HG03039 (cell line): Measurements from ENCODE around the gene GABRG1.

ENCODE experiments used
- ATAC-seq: cut with Tn5 transposase; IDR thresholded peaks from one replicate; pipeline ENCODE4 v1.9.1; 2021; ENCODE audit warnings: mild to moderate bottlenecking, moderate library complexity; ENCODE audit not compliant: unreplicated experiment

The GABRG1 gene

DNA sequence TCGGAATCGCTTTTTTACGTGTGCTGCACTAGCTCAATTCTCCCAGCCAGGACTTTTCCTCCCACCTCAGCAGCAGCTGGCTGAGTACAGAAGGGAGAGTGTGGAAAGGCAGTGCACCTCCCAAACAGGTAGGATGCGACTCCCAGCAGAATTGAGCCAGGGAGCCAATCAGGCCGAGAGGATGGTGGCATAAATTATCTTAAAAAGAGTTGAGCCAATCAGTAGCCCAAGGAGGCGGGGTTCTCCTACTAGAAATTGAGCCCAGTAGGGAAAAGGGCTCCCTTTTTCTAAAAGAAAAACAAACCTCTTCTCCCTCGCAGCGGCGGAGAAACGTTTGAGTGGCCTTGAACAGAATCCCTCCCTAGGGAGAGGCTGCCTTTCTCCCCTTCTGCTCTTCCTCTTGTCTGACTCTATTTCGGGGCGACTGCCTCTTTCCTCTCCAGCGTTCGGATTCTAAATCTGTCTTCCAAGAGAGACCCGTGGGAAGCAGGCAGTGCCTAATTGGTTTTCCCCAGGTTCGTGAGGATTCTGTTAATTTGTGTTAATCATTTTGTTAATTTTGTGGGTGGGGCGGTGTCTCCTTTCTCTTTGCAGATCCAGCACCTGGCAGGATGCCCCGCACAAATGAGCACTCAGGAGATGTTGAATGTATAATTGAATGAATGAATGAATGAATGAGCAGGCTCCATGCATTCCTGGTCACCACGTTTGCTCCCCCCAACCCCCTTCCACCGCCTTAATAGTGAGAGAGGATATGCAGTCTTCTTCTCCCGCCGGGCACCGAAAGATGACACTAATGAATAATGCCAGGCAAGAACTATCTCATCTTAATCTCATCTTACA lies at the start of gene GABRG1:
GABRG1 (minus strand) TSS at position 142 of the 843 bp plus-strand sequence; CDS start at position 1, 141 bp downstream.
- no peak for ATAC-seq

DNA sequence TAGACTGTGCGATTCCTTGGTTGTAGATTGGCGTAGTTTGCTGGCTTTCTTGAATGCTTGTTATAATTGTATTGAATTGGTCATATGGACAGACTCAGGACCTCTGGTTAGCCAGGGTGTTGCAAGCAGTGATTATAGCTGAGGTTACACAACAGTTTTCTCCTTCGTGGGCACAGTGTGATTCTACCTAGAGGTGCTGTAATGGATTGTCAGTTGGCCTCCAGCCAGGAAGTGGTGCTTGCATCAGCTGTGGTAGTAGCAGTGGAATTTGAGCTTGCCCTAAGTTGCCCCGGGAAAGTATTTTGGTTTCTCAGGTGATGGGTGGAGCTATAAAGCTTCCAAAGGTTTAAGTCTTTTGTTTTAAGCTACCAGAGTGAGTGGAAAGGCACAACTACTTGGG lies 23.1 kb upstream of the GABRG1 start:
- no peak for ATAC-seq

DNA sequence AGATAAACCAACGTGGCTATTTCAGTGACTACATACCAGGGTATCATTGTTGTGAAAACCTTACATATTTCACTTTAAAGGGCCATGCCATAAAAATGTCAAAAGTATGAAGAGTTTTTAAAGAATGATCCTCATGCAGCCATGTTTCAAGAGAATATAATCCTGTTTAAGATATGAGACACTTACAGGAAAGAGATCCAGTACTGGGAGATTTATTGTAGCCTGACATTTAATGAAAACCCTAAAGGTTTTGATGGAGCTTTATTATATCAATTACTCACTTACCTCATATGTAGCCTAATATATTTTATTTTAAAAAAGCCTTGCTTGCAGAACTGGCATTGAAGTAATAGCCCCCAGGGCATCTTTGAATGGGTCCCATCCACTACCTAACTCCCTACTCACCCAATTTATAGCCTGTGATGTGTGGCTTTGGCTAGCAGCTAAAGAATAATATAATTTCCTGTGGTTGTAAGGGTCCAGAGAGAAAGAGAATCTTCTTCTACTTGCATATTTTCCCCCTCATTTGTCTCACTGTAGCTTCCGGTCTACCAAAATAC lies 7.7 kb upstream of the GABRG1 start:
- no peak for ATAC-seq

DNA sequence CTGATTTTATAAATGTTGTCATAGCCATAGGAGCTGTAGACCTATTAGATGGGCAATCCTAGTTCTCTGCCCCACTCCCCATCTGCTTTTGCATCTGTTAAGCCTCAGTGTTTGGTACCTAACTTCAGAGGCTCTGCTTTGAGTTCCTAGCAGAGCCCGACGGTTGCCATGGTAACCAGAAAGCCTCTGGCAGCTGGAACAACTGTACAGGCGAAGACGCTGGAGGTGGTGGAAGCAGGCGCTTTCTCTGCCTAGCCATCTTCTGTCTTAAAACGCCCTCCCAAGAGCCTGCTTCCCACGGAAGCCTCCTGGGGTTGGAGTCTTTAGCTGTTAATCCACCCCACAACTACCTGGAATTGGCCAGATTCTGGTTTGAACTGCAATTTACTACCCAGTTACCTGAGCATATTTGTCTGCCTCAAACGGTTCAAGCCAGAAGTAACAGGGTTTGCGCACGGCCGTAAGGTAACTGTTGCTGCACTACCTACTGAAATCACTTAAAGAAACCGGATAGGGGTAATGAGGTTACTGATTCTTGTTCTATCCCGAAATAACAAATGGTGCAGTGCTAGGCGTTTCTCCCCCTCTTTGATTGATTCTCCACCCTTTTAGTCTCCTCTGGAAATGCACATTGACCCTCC lies 1.0 kb upstream of the GABRG1 start:
- no peak for ATAC-seq

DNA sequence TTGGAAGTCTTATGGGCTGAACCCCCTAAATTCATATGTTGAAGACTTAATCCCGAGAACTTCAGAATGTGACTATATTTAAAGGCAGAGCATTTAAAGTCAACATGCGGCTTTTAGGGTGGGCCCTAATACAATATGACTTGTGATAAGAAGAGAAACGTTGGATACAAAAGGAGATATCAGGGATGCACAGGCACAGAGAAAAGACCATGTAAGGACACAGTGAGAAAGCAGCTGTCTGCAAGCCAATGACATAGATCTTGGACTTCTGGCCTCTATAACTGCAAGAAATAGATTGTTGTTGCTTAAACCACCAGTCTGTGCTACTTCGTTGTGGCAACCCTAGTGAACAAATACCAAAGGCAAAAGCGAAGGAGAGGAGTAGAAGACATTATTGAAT lies 42.2 kb downstream of the GABRG1 start:
- ATAC-seq, result no peak

DNA sequence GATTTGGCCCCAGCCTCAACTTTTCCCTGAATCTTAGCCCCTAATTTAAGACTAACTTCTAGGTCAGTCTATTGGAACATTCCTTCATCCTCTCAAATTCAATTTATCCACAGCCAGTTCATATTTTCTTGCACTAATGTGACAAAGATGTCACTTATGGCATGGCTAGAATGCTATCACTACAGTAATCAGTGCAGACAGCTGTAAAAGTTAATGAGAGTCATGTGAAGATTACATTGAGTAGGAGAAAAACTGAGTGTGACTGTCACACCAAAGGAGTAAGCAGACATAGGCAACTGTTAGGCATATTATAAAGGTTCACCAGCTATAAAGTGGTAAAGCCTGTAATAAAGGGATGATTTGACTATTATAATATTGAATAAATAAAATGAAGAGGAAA lies 42.6 kb downstream of the GABRG1 start:
- no peak for ATAC-seq

DNA sequence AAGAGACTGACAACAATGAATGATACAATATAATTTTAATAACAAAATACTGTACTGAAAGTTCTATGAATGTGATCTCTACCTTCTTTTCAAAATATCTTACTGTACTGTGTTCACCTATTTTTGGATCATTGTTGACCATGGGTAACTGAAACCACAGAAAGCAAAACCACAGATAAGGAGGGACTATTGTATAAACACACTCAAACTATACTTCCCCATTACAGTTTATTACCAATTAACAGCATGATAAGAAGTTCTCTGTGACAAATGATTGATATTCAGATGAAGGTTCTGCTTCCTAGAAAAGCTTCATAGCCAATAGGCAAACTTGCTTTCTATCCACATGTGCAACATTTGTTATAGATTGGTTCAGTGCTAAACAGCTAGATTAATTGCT lies 50.1 kb downstream of the GABRG1 start:
- no peak for ATAC-seq

DNA sequence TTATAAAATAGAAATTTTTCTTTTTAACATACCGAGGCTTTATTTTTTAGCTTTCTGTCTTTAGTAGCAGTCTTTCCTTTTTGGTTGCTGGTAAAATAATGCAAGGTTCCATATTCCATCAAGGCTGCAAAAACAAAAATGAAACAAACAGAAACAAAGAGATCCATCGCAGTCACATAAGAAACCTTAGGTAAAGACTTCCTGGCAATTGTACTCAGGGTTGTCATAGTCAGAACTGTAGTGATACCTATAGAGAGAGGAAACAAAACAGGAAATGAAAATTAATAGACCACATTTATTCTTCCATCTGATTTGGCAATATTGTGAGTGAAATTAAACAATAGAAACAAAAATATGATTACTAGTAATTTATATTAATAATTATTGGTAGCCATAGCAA lies 72.5 kb downstream of the GABRG1 start:
- ATAC-seq, result no peak

DNA sequence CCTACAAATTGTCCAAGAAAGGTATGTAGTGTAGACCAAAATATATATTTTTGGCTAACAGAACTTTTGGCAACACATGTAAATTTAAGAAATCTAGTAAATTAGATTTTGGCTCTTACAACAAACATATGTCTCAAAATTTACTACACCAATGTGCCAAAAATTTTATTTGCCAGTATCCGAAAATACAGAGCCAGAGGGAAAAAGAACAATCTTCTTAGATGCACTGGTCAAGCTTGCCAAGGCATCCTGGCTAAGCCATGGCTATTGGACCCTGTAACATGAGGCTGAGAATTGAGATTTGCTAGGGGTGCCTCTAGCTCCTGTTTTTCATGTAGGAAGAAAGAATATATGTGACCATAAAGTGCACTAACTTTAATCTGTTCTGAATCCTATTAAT lies 91.8 kb downstream of the GABRG1 start:
- ATAC-seq, result no peak

DNA sequence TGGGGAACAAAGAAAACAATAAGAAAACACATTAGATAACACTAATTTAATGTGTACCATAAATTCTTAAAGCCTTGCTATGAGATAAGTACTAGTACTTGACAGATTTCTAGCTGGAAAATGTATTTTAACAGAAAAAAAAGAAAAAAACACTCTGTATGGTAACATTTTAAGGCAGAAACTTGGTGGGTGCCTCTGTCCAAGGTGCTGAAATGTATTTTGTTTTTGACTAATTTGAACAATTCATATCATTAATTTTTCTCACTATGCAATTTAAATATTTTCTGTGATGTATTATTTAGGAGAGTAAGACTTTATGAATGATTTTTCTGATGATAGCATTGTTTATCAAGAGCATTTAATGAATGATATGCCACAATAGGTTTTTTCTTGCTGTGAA lies 107.5 kb downstream of the GABRG1 start:
- ATAC-seq, result no peak

DNA sequence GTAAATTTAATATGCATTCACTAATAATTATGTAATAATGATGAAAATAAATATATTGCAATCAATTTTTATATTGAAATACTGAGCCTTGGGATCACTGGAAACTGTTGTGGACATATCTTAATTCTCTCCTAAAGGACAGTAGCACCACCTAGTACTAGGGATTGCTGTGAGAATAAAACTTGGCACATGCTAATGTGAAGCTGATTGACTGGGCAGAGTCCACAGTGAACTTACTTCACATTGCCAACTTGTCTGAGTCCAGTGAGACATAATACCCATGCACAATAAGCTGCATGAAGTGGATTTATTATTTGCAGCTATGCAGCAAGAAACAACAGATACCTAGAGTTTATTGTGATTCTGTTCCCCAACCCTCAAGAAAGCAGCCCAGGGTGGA lies 131.1 kb downstream of the GABRG1 start:
- no peak for ATAC-seq

DNA sequence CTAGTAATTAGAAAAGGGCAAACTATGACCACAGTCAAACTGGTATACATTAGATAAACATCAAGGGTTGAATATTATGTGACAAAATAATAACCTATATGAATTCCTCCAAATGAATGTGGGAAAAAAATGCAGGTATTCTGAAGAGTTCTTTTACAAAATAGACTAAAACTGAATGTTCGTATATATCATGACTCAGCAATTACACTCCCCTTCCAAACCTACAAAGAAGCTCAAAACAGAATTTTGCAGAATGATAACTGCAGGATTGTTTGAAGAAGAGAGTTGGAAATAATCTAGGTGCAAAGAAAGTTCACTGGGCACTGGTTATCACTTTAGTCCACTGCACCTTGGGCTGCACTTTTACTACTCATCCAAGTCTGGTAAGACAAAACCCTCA lies 134.1 kb downstream of the GABRG1 start:
- ATAC-seq, result no peak

DNA sequence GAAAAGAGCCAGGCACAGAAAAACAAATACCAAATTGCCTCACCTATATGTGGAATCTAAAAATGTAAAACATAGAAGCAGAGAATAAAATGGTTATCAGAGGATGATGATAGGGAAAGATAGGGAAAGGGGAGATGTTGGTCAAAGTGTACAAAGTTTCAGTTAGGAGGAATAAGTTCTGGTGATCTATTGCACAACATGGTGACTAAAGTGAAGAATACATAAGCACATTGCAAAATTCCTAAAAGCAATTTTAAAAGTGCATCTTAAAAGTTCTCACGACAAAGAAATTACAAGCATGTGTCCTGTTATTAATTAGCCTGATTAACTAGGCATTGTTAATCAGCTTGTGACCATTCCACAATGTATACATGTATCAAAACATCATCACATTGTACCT lies 136.0 kb downstream of the GABRG1 start:
- ATAC-seq, result no peak
